C4-2B (cell line): ENCODE results near the gene AEBP1.

ENCODE experiments used
- H3K27ac ChIP-seq: fragments of 450-650 bp; 2 replicates; pipeline ENCODE4 v1.5.1; 2017
- CTCF ChIP-seq: fragments of 450-650 bp; conservative IDR thresholded peaks from 2 replicates; pipeline ENCODE4 v1.5.1; 2017; ENCODE audit warnings: mild to moderate bottlenecking
- ZFX ChIP-seq: fragments of 450-650 bp; IDR thresholded peaks from 2 replicates; pipeline ENCODE4 v1.6.1; 2017

Gene AEBP1

GRCh38 chr7:44110719-44111635 is 6.8 kb downstream of the AEBP1 start:
- TF ChIP-seq ZFX (no peak), CTCF (no peak)
- H3K27ac ChIP-seq = no peak overlapping the region

DNA sequence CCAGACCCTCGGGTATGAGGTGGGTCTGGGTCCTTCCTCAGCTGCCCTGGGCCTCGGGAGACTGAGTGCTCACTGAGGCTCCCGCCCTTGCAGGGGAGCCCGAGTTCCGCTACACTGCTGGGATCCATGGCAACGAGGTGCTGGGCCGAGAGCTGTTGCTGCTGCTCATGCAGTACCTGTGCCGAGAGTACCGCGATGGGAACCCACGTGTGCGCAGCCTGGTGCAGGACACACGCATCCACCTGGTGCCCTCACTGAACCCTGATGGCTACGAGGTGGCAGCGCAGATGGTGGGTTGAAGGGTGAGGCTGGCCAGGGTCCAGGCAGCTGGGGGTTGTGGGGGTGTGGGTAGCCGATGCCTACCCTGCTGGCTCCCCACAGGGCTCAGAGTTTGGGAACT is 7.6 kb downstream of the AEBP1 start:
- no peak overlapping the region for H3K27ac ChIP-seq
- TF ChIP-seq CTCF (no peak), ZFX (no peak)

GRCh38 chr7:44112231-44112996 is 8.3 kb downstream of the AEBP1 start:
- TF ChIP-seq CTCF (no peak), ZFX (no peak)
- peak overlapping the region; percentile 5; the same call in 1 of the 2 replicates for H3K27ac ChIP-seq

GRCh38 chr7:44112997-44113763 is 9.0 kb downstream of the AEBP1 start:
- no peak for TF ChIP-seq CTCF
- no peak for TF ChIP-seq ZFX
- H3K27ac ChIP-seq = peak overlapping the region; percentile 5; the same call in 1 of the 2 replicates

- H3K27ac ChIP-seq = no peak overlapping the region
- TF ChIP-seq CTCF (no peak), ZFX (no peak)
Observed at GRCh38 chr7:44113764-44114354, 9.7 kb downstream of the AEBP1 start.

GRCh38 chr7:44114586-44115310 is 10.6 kb downstream of the AEBP1 start:
- no peak overlapping the region for H3K27ac ChIP-seq
- no peak for TF ChIP-seq CTCF
